WERI-Rb-1 (cell line): ENCODE results near the gene SHOC1.

ENCODE experiments used
- DNase-seq: peaks from one replicate; pipeline ENCODE4 v3.0.0-alpha.2; 2020
- H3K27ac ChIP-seq: fragments of 250-450 bp; sonication (Bioruptor Pico); 2 replicates; pipeline ENCODE4 v1.5.1; 2020; ENCODE audit warnings: mild to moderate bottlenecking, moderate library complexity
- H3K27me3 ChIP-seq: fragments of 250-450 bp; sonication (Bioruptor Pico); 2 replicates; pipeline ENCODE4 v1.5.1; 2021; ENCODE audit warnings: mild to moderate bottlenecking, low read depth, moderate library complexity; ENCODE audit not compliant: insufficient read depth, severe bottlenecking
- H3K36me3 ChIP-seq: fragments of 250-450 bp; sonication (Bioruptor Pico); 2 replicates; pipeline ENCODE4 v1.5.1; 2020; ENCODE audit warnings: mild to moderate bottlenecking, moderate library complexity
- H3K4me3 ChIP-seq: 2 replicates; pipeline ENCODE4 v1.5.1; 2011; ENCODE audit warnings: low read depth, mild to moderate bottlenecking, control low read depth, low read length
- H3K9me3 ChIP-seq: fragments of 250-450 bp; sonication (Bioruptor Pico); 2 replicates; pipeline ENCODE4 v1.5.1; 2021; ENCODE audit warnings: mild to moderate bottlenecking, moderate library complexity; ENCODE audit not compliant: severe bottlenecking
- TF ChIP-seq, protein P1 (sequence below): IDR thresholded peaks from 2 replicates; pipeline ENCODE4 v1.5.1; 2011; ENCODE audit warnings: low read depth, mild to moderate bottlenecking, control low read depth, inconsistent platforms, low read length

The SHOC1 gene

DNA sequence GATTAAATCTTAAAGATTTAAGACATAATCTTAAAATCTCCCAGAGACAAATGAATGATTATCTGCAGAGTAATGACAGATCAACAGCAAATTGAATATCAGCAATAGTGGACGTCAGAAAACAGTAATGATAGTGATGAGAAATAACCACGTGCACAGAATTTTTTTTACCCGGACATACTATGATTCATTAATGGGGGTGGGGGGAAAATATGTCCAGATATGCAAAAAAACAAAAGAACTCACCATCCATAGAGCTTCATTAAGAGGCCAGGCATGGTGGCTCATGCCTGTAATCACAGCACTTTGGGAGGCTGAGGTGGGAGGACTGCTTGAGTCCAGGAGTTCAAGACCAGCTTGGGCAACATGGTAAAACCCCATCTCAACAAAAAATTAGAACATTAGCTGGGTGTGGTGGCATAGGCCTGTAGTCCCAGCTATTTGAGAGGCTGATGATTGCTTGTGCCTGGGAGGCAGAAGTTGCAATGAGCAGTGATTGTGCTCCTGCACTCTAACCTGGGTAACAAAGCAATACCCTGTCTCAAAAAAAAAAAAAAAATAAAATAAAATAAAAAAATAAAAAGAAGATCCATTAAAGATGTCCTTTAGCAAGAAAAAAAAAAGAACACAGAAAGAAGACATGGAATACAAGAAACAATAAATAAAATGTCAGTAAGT, 30.9 kb upstream of the SHOC1 start:
- H3K36me3 ChIP-seq: no peaks in the 10 kb centered on the region
- TF ChIP-seq, protein P1, sequence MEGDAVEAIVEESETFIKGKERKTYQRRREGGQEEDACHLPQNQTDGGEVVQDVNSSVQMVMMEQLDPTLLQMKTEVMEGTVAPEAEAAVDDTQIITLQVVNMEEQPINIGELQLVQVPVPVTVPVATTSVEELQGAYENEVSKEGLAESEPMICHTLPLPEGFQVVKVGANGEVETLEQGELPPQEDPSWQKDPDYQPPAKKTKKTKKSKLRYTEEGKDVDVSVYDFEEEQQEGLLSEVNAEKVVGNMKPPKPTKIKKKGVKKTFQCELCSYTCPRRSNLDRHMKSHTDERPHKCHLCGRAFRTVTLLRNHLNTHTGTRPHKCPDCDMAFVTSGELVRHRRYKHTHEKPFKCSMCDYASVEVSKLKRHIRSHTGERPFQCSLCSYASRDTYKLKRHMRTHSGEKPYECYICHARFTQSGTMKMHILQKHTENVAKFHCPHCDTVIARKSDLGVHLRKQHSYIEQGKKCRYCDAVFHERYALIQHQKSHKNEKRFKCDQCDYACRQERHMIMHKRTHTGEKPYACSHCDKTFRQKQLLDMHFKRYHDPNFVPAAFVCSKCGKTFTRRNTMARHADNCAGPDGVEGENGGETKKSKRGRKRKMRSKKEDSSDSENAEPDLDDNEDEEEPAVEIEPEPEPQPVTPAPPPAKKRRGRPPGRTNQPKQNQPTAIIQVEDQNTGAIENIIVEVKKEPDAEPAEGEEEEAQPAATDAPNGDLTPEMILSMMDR: no peak
- no peak overlapping the region for H3K4me3 ChIP-seq
- no peaks in the 10 kb centered on the region for H3K9me3 ChIP-seq
- DNase-seq: no peak
- no peak overlapping the region for H3K27ac ChIP-seq
- no peaks in the 10 kb centered on the region for H3K27me3 ChIP-seq

DNA sequence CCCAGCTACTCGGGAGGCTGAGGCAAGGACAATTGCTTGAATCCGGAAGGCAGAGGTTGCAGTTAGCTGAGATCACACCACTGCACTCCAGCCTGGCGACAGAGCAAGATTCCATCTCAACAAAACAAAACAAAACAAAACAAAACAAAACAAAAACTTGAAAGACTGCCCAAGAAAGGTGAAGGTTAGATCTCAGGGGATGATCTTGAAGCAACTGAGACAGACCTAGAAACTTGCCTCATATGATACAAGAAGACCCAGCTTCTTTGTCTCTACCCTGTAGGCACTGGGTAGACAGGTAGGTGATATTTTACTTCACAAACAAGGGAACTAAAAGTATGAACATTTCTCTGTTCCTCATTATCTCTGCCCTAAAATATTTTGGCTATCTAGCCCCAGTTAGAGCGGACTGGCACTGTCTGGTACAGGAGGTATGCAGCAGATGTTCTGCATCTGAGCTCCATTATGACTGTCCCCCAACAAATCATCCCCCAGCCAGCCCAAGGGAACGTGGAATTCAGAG, 26.3 kb upstream of the SHOC1 start:
- Histone ChIP-seq H3K27me3 (no peaks in the 10 kb centered on the region), H3K4me3 (no peak overlapping the region), H3K9me3 (no peaks in the 10 kb centered on the region), H3K36me3 (no peaks in the 10 kb centered on the region), H3K27ac (no peak overlapping the region)
- no peak for DNase-seq
- TF ChIP-seq, protein P1: no peak

DNA sequence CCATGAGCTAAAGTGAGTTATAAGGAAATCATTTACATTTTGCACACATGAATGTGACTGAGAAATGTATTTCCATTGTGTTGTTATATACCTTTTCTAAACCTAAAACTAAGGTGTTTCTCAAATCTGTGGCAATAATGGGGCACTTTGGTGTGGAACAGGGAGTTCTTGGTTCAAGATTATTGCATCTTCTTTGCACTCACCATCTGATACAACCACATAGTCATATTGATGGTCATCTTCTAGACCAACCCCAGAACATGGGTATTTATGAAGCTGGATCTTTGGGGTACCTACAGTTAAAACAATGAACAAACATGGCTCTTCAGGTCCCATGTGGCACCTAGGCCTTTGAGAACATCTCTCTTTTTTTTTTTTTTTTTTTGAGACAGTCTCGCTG, 24.6 kb upstream of the SHOC1 start:
- Histone ChIP-seq H3K27ac (no peak overlapping the region), H3K27me3 (no peaks in the 10 kb centered on the region), H3K9me3 (no peaks in the 10 kb centered on the region), H3K36me3 (no peaks in the 10 kb centered on the region), H3K4me3 (no peak overlapping the region)
- TF ChIP-seq, protein P1: no peak
- no peak for DNase-seq

DNA sequence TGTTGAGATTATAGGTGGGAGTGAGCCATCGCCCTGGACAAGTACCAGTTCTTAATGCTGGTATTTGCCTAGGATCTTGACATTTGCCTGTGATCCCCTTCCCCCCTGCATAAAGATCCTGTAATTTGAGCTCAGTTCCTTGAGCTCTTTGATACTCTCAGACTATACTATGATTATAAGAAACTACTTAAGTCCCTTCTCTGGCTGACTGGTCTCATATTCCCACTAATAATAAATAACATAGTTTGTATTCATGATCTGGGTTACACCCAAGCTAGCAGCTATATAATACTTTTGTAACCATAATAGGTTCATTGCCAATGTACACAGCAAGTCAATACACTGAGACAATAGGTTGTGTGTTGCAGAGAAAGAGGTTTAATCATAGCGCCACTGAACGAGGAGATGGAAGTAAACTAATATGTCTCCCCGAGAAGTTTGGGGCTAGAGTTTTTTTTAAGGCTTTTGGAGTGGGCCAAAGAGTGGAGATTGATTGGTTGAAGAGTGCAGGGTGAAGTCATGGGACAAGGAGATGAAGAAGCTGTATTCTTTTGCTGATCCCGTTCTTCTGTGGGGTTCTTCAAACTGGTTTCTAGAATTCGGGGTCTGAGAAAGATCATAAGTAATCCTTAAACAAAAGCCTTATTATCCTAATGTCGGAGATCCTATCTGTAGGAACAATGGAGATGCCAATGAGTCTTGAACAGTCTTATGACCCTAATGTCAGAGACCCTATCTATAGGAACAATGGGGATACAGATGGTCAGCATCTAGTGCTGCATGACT, 20.7 kb upstream of the SHOC1 start:
- Histone ChIP-seq H3K27ac (no peak overlapping the region), H3K27me3 (no peaks in the 10 kb centered on the region), H3K36me3 (no peaks in the 10 kb centered on the region), H3K4me3 (no peak overlapping the region), H3K9me3 (no peaks in the 10 kb centered on the region)
- no peak for DNase-seq
- TF ChIP-seq, protein P1: no peak

DNA sequence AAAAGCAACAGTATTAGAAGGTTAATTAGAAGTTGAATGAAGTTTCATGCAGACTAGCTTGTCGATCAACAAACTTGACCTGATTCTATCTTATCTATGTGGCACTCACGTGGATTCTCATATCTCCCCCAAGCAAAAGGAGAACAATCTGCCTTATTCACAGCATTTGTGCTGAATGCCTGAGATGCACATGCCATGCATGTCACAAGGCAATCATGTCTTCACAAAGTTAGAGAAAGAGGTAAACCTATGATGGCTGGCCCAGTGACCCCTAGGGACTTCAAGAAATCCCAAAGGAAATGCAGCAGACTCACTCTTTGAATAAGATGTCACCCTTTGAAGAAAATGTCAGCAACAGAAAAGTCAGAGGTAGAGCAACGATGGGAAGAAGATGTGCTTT, 17.6 kb upstream of the SHOC1 start:
- H3K27ac ChIP-seq: no peak overlapping the region
- H3K27me3 ChIP-seq: no peaks in the 10 kb centered on the region
- no peak for DNase-seq
- no peaks in the 10 kb centered on the region for H3K36me3 ChIP-seq
- H3K9me3 ChIP-seq: no peaks in the 10 kb centered on the region
- no peak overlapping the region for H3K4me3 ChIP-seq
- TF ChIP-seq, protein P1: no peak
